Adrenal gland (tissue), 5 donors: ENCODE results near the gene STK35.

Experiments
- POLR2A ChIP-seq, 2 donors: fragments of 450-650 bp; IDR thresholded peaks; one replicate each; pipeline ENCODE4 v1.6.1; 2017; ENCODE audit warnings: antibody characterized with exemption in 2 of 2, mild to moderate bottlenecking in 2 of 2, moderate library complexity in 1 of 2
- TF ChIP-seq, protein P1 (sequence below), 6 experiments: fragments of 450-650 bp in 4 of 6; fragments of 200-600 bp in 2 of 6; sonication (generic) in 1 of 6; IDR thresholded peaks; 1 replicate in 5 of 6; 2 replicates in 1 of 6; pipeline versions ENCODE4 v1.5.1 to v1.8.0; 2016 to 2021; ENCODE audit warnings: antibody characterized with exemption in 6 of 6, mild to moderate bottlenecking in 2 of 6, moderate library complexity in 1 of 6
- donor health status: DM: no; HTN: no; CAD: no.

DNA sequence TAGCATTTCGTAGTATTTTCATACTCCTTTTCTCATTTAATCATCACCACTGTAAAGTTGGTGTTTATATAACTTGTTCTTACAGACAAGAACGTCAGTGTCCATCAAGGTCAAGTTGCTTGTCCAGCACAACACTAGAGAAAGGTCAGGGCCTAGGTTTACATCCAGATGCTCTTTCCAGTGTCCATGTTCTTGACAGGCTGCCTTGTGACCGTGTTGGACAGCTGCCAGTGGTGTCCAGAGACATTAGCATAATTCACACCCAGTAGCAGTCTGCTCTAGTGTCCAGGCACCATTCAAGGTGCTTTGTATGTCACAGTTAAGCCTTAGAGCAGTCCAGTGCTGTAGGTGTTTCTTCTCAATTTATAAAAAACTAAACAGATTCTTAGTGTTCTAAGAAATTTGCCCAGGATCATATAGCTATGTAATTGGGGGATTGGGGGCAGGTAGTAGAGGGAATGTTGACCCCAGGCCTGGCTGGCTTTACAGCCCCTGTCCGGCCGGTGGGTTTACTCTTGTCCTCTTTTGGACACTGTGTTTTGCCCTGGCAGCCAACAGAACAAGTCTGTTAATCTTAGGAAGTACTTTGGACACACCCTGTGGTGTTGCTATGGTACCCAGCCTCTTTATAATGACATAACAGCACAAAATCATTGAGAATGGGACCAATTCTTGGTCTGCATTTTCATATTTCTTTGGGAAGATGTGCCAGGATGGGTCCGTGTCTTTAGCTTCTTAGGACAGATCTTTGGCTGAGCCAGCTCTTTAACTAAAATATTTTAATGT, 8.0 kb downstream of the STK35 start:
- TF ChIP-seq, protein P1, sequence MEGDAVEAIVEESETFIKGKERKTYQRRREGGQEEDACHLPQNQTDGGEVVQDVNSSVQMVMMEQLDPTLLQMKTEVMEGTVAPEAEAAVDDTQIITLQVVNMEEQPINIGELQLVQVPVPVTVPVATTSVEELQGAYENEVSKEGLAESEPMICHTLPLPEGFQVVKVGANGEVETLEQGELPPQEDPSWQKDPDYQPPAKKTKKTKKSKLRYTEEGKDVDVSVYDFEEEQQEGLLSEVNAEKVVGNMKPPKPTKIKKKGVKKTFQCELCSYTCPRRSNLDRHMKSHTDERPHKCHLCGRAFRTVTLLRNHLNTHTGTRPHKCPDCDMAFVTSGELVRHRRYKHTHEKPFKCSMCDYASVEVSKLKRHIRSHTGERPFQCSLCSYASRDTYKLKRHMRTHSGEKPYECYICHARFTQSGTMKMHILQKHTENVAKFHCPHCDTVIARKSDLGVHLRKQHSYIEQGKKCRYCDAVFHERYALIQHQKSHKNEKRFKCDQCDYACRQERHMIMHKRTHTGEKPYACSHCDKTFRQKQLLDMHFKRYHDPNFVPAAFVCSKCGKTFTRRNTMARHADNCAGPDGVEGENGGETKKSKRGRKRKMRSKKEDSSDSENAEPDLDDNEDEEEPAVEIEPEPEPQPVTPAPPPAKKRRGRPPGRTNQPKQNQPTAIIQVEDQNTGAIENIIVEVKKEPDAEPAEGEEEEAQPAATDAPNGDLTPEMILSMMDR (IDR thresholded peaks at IDR 0.05): no peak
- no peak for TF ChIP-seq POLR2A (IDR thresholded peaks at IDR 0.05)
